Hindlimb muscle (tissue), 1 donor: Measurements from ENCODE around the gene RERE. TPM values are rescaled to one million over a fixed set of nuclear protein-coding genes. Genes with fewer than 3 reads are reported as not detected.

Experiments used
- DNase-seq: peaks from one replicate; pipeline ENCODE4 v3.0.0-alpha.2; 2013
- polyA plus RNA-seq: library from polyadenylated mRNA; unstranded; fragments of 120-200 nt; gene quantifications from one replicate; pipeline ENCODE4 v1.2.1, GENCODE V29; 2013; ENCODE audit not compliant: insufficient read length

RERE gene
- polyA plus RNA-seq, 1 donor, result 93.9 TPM

- no peak for DNase-seq
Observed at GRCh38 chr1:8537991-8538390, 279.4 kb downstream of the RERE start.

- DNase-seq, result no peak
Observed at GRCh38 chr1:8536515-8536914, 280.9 kb downstream of the RERE start.

GRCh38 chr1:8533907-8534306 lies 283.5 kb downstream of the RERE start:
- DNase-seq, result no peak

DNA sequence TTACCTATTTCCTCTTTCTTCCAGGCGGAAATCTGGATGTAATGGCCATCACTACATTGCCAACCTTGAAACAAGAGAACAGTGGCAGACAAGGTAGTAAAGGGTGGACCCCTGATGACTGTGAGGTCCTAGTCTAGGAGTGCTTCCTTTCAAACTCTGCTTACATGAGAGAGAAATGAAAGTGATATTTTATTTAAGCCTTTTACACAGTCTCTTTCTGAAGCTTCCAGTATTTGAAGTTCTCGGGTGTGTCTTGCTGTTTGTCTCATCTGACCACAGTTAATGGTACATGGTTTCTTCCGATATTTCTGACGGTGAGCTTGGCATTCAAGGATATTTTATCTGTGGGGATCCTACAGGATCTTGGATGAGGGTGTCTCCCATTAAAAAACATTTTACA lies 284.3 kb downstream of the RERE start:
- no peak for DNase-seq

GRCh38 chr1:8529901-8530300 lies 287.5 kb downstream of the RERE start:
- no peak for DNase-seq

DNA sequence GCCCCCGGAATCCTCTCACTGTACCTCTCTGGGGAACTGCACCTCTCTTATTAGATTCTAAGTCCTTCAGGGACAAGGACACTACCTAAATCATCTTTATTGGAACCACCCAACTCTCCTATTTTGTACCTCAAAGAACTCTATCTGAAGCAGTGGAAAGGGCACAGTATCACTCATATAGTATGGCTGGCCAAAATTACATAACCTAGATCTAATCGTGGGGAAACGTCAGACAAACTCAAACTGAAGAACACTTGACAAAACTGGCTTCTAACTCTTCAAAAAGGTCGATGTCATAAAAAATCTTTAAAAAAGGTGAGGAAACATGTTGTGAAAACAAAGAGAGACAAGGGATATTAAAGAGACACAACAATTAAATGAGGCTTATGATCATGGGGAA lies 289.5 kb downstream of the RERE start:
- no peak for DNase-seq

- DNase-seq, result peak; percentile 96
Observed at GRCh38 chr1:8525558-8526275, 291.7 kb downstream of the RERE start.

DNA sequence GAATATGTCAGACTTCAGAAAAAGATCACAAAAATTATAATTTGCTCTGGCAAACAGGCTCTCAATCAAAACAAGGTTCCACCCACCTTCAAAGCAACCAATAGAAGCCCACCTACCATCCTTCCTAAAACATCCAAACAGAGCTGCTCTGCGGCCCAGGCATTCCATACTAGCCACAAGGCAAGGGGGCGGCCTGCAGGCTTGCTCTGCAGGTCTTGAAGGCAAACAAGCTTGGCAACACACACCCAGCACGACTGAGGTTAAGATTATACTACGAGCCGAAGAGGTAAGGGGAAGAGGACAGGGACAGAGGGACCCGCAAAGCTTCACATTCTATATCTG lies 292.3 kb downstream of the RERE start:
- DNase-seq, result no peak

DNA sequence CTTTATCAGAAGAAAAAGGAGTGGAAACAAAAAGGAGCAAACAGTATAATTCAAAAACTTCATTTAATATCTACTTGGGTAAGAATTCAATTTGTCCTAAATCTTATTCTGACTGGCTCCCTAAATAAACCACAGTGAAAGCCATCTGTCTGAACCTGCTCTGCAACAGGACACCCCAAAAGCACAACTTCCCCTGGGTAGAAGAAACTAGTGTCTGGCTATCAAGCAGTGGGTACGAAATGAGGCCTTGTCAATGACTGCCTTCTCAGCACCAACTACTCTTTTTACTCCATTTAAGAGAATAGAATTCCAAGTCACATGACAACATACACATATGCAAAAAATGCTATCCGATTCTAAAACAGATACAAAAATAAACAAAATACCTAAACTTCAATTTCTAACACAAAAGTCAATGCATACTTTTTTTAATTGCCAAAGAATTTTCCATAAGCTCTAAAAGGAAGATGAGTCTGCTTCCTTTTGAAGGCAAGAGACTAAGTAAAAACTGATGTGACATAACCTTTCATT lies 292.7 kb downstream of the RERE start:
- DNase-seq, result no peak

DNA sequence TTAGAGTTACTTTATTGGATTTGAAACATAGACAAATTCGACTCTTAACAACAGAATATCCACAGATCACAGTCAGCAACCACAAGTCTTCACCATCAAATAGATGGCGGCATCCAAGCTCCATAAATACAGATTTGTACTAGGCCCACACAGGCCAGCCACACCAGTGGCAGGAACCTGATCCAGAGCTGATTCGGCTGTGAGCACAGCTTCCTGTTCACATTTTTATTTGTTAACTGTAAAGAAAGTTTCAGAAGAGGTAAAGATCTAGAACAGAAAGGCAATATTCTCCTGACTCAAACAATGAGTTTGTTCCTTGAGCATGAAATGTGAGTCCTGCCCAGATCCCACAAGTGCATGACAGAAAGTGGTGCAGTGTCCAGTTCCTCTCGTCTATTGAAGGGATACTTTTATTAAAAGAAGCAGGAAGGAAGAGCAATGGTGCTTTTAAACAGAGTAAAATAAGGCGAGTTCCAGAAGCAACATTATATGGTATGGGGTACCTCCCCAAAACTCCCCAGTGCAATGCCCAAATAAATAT lies 293.7 kb downstream of the RERE start:
- no peak for DNase-seq

DNA sequence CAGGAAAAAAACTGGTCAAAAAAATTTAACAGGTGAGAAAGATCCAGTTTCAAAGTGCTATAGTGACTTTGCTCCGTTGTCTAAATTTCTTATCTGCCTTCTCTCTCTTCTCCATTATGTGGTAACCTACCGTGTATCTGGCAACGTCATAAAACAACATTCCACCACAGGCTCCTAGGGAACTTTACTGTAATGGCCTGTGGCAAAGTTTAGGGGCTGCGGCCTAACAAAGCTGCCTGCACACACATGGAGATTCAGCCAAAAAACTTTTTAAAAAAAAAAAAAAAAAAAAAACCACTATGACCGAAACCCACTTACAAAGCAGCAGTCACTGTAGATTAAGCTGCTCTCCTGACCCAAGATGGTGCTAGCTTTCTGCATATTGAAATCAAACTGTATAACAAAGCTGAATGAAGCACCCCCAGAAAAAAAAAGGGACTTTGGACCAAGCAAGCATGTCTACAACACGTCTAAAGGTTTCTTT lies 296.9 kb downstream of the RERE start:
- DNase-seq, result no peak

- DNase-seq, result no peak
Observed at GRCh38 chr1:8519167-8519566, 298.3 kb downstream of the RERE start.

DNA sequence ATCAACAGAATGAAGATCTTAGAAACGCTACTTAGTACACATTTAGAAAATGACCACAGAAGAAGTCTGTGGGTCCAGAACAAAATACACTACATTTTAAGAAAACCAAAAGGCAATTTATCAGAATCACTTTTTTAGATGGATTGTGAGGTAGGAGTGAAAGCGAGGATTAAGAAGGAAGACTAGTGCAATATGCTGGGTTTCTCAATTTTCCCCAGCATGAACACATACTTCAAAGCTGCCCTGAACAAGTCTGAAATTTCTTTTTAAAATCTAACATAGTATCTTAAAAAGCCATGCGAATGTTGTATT lies 299.0 kb downstream of the RERE start:
- DNase-seq, result no peak

DNA sequence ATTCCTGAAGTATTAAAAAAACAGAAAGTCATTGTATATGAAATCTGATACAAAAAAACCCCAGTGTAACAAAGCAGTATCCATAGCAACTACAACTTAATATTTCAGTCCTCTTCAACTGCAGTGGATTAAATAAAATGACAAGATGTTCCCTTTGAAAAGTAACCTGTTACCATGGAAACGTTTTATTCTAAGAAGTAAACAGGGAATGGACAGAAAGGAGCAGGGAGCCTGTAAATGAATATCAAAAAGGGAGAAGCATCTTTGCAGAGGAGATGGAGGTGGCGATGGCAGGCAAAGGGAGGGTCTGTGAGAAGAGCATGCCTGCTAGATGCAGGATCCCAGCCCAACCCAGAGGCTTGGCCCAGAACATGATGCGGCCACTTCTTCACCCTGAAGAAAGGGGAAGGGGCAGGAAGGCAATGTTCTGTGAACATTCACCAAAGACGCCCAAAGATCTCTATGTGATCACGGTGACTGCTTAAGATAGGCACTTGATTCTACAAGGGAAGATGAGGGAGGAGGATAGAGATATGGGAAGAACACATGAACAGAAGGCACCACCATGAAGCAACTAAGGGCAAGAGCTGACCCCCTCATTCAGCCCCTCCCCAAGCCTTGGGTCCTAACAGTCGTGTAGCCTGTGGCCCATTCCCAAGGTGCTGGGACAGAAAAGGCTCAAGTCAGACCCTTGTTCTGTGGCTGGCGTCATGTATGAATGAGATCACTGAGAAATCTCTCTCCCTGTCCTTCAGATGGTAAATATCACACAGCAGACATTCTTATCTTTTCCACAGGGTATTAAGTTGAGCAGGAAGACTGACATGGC lies 299.6 kb downstream of the RERE start:
- no peak for DNase-seq

DNA sequence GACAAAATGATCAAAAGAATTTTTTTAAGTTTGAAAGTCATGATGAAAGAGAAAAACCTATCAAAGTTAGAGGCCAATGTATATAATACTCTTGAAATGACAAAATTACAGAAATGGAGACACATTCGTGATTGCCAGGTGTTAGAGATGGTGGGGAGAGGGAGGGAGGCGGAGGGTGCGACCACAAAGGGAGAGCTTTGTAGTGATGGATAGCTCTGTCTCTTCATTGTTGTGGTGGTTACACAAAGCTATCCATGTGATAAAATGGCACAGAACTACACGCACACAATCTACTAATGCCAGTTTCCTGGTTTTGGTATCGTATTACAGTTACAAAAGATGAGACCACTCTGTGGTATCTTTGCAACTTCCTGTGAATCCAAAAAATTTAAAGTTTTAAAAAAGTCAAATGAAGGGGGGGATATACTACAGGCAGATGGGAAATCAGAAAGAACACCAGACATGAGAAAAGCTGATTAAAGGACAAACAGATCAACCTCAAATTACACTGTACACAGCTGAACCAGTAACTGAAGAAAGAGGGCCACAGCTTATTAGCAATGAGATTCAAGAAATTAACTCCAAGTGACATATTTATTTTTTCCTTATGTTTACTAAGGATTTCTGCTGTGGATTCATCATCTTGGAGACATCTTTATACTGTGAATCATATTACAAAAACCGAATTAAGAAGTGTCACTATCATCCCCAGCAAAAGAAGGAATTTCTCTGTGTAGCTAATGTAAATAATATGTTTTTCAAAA lies 300.5 kb downstream of the RERE start:
- DNase-seq, result no peak

GRCh38 chr1:8516278-8516777 lies 301.1 kb downstream of the RERE start:
- DNase-seq, result no peak

GRCh38 chr1:8512504-8512903 lies 304.9 kb downstream of the RERE start:
- DNase-seq, result no peak

GRCh38 chr1:8510041-8510823 lies 307.2 kb downstream of the RERE start:
- peak; percentile 72 for DNase-seq

DNA sequence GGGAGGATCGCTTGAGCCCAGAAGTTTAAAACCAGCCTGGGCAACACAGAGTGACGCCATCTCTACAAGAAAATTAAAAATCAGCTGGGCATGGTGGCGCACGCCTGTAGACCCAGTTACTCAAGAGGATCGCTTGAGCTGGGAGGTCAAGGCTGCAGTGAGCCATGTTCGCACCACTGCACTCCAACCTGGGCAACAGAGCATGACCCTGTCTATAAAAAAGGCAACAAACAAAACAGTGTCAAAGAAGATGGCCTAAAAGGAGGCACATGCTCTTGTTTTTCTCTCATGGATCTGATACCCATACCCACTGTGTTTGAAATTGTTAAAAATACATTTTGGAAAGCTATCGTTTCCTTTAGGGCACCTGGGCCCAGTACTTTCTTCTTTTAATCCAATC lies 307.9 kb downstream of the RERE start:
- no peak for DNase-seq

- no peak for DNase-seq
Observed at GRCh38 chr1:8506995-8507615, 310.3 kb downstream of the RERE start.

DNA sequence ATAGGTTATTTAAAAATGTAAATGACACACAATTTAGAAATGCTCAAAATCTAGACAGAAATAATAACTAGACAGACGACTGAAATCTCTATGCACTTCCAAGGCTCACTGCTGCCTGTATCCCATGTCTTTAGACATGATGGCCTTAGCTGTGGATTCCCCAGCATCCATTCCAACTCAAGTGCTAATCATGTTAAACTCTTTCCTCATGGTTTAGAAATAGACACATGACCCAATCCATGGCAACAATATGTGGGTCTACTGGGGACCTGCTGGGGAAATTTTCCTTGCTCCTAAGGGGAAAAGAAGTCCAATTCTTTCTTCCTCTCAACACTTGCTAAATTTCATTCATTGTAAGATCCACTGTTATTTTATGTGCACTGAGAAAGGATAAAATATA lies 311.0 kb downstream of the RERE start:
- DNase-seq, result no peak
